ENCODE results near the gene LAD1.

- no peak for TF ChIP-seq CTCF (IDR thresholded peaks at IDR 0.05; ENCODE audit: poor library complexity, severe bottlenecking)
- no peak for TF ChIP-seq EZH2 (IDR thresholded peaks at IDR 0.05; ENCODE audit: borderline replicate concordance, insufficient read depth, low read length, poor library complexity, severe bottlenecking)
- TF ChIP-seq MXI1 (conservative IDR thresholded peaks at IDR 0.05; ENCODE audit: poor library complexity, severe bottlenecking), result no peak
- TF ChIP-seq EP300 (conservative IDR thresholded peaks at IDR 0.05; ENCODE audit: poor library complexity, severe bottlenecking), result no peak
- TF ChIP-seq REST (IDR thresholded peaks at IDR 0.05; ENCODE audit: borderline replicate concordance), result no peak
- no peak for TF ChIP-seq POLR2AphosphoS5 (IDR thresholded peaks at IDR 0.05)
- no peak for TF ChIP-seq TAF1 (IDR thresholded peaks at IDR 0.05; ENCODE audit: low read depth)
- no peak for TF ChIP-seq RAD21 (conservative IDR thresholded peaks at IDR 0.05)
These were observed 64.6 kb downstream of the LAD1 start for GRCh38 chr1:201334325-201335173.

Measured in neural cell (in vitro differentiated cells).